ENCODE measurements around the gene C2CD2. TPM values are rescaled to one million over a fixed set of nuclear protein-coding genes. Genes with fewer than 3 reads are reported as not detected.

Gene C2CD2
- total and polyA plus RNA-seq, 2 experiments from 2014 or later: 4.5 to 16.2 TPM

DNA sequence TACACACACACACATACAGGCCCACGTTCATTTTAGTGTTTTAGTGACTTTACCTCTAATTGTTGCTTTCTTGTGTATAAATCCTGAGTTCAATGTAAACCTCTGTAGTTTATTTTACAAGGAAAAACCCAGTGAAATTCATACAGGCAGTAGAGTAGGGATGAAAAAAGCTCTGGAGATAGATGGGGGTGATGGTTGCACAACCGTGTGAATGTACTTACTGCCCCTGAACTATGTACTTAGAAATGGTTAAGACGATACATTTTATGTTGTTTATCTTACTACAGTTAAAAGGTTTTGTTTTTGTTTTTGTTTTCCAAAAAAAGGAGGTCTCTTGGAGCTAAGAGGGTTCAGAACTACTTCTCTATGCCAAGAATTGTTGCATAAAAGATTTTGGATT is 45.0 kb downstream of the C2CD2 start (continued):
- TF ChIP-seq, protein P1, sequence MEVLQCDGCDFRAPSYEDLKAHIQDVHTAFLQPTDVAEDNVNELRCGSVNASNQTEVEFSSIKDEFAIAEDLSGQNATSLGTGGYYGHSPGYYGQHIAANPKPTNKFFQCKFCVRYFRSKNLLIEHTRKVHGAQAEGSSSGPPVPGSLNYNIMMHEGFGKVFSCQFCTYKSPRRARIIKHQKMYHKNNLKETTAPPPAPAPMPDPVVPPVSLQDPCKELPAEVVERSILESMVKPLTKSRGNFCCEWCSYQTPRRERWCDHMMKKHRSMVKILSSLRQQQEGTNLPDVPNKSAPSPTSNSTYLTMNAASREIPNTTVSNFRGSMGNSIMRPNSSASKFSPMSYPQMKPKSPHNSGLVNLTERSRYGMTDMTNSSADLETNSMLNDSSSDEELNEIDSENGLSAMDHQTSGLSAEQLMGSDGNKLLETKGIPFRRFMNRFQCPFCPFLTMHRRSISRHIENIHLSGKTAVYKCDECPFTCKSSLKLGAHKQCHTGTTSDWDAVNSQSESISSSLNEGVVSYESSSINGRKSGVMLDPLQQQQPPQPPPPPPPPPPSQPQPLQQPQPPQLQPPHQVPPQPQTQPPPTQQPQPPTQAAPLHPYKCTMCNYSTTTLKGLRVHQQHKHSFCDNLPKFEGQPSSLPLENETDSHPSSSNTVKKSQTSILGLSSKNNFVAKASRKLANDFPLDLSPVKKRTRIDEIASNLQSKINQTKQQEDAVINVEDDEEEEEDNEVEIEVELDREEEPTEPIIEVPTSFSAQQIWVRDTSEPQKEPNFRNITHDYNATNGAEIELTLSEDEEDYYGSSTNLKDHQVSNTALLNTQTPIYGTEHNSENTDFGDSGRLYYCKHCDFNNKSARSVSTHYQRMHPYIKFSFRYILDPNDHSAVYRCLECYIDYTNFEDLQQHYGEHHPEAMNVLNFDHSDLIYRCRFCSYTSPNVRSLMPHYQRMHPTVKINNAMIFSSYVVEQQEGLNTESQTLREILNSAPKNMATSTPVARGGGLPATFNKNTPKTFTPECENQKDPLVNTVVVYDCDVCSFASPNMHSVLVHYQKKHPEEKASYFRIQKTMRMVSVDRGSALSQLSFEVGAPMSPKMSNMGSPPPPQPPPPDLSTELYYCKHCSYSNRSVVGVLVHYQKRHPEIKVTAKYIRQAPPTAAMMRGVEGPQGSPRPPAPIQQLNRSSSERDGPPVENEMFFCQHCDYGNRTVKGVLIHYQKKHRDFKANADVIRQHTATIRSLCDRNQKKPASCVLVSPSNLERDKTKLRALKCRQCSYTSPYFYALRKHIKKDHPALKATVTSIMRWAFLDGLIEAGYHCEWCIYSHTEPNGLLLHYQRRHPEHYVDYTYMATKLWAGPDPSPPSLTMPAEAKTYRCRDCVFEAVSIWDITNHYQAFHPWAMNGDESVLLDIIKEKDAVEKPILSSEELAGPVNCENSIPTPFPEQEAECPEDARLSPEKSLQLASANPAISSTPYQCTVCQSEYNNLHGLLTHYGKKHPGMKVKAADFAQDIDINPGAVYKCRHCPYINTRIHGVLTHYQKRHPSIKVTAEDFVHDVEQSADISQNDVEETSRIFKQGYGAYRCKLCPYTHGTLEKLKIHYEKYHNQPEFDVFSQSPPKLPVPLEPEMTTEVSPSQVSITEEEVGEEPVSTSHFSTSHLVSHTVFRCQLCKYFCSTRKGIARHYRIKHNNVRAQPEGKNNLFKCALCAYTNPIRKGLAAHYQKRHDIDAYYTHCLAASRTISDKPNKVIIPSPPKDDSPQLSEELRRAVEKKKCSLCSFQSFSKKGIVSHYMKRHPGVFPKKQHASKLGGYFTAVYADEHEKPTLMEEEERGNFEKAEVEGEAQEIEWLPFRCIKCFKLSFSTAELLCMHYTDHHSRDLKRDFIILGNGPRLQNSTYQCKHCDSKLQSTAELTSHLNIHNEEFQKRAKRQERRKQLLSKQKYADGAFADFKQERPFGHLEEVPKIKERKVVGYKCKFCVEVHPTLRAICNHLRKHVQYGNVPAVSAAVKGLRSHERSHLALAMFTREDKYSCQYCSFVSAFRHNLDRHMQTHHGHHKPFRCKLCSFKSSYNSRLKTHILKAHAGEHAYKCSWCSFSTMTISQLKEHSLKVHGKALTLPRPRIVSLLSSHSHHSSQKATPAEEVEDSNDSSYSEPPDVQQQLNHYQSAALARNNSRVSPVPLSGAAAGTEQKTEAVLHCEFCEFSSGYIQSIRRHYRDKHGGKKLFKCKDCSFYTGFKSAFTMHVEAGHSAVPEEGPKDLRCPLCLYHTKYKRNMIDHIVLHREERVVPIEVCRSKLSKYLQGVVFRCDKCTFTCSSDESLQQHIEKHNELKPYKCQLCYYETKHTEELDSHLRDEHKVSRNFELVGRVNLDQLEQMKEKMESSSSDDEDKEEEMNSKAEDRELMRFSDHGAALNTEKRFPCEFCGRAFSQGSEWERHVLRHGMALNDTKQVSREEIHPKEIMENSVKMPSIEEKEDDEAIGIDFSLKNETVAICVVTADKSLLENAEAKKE (CRISPR knock-in tag; IDR thresholded peaks at IDR 0.05): no peak
- TF ChIP-seq, protein P2, sequence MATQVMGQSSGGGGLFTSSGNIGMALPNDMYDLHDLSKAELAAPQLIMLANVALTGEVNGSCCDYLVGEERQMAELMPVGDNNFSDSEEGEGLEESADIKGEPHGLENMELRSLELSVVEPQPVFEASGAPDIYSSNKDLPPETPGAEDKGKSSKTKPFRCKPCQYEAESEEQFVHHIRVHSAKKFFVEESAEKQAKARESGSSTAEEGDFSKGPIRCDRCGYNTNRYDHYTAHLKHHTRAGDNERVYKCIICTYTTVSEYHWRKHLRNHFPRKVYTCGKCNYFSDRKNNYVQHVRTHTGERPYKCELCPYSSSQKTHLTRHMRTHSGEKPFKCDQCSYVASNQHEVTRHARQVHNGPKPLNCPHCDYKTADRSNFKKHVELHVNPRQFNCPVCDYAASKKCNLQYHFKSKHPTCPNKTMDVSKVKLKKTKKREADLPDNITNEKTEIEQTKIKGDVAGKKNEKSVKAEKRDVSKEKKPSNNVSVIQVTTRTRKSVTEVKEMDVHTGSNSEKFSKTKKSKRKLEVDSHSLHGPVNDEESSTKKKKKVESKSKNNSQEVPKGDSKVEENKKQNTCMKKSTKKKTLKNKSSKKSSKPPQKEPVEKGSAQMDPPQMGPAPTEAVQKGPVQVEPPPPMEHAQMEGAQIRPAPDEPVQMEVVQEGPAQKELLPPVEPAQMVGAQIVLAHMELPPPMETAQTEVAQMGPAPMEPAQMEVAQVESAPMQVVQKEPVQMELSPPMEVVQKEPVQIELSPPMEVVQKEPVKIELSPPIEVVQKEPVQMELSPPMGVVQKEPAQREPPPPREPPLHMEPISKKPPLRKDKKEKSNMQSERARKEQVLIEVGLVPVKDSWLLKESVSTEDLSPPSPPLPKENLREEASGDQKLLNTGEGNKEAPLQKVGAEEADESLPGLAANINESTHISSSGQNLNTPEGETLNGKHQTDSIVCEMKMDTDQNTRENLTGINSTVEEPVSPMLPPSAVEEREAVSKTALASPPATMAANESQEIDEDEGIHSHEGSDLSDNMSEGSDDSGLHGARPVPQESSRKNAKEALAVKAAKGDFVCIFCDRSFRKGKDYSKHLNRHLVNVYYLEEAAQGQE (IDR thresholded peaks at IDR 0.05; ENCODE audit: unreplicated experiment): no peak
- no peak for TF ChIP-seq NANOG (IDR thresholded peaks at IDR 0.05; ENCODE audit: borderline replicate concordance)
- no peak for TF ChIP-seq CREB1 (CRISPR knock-in tag; IDR thresholded peaks at IDR 0.05; ENCODE audit: low read depth)
- no peak for TF ChIP-seq EZH2 (IDR thresholded peaks at IDR 0.05; ENCODE audit: low read depth, unreplicated experiment)
